ENCODE data around the gene WWC1.
"Not testable (repeated sequence)": the region's sequence is repeated elsewhere in the genome, so short reads cannot be mapped to it uniquely, and the experiment has no call there.

The WWC1 gene

DNA sequence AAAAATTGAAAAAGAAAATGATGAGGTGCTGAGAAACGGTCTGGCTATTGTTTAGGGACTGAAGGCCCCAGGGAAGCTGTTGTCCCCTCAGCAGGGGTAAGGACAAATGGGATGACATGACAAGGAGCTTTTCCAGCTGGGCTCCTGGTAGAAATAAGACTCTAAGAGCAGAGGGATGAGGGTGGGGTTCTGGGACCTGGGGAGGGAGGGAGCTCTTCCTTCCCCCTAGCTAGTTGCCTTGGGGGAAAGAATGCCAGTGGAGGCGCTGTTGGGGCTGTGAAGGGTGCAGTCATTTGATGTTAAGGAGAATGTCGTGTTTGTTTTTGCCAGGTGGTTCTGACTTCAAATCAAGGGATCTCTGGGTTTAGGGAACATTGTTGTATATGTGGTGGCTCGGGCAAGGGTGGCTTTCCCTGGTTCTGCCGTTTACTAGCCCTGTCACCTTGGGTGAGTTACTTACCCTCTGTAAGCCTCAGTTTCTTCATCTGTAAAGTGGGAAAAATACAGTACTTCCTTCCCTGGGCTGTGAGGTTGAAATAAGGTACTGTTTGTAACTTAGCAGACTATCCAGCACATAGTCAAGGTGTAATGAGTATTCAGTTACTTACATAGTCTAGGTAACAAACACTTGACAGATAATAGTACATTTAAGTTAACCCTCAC is 47.8 kb downstream of the WWC1 start:
- DNase-seq = no peak

DNA sequence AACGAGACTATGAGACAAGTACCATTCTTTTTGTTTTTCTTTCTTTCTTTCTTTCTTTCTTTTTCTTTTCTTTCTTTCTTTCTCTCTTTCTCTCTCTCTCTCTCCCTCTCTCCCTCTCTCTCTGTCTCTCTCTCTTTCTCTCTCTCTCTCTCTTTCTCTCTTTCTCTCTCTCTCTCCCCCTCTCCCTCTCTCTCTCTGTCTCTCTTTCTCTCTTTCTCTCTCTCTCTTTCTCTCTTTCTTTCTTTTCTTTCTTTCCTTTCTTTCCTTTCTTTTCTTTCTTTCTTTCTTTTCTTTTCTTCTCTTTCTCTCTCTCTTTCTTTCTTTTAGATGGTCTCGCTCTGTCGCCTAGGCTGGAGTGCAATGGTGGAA is 48.3 kb downstream of the WWC1 start:
- not testable (repeated sequence) for DNase-seq

DNA sequence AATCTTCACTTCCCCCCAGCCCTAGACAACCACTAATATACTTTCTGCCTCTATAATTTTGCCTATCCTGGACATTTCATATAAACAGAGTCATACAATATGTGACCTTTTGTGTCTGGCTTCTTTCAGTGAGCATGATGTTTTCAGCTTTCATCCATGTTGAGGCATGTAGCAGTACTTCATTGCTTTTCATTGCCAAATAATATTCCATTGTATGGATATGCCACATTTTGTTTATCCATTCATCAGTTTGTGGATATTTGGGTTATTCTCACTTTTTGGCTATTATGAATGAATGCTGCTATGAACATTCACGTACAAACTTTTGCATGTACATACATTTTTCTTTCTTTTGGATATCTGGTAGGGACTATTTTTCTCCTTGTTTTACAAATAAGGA is 49.0 kb downstream of the WWC1 start:
- DNase-seq = no peak

DNA sequence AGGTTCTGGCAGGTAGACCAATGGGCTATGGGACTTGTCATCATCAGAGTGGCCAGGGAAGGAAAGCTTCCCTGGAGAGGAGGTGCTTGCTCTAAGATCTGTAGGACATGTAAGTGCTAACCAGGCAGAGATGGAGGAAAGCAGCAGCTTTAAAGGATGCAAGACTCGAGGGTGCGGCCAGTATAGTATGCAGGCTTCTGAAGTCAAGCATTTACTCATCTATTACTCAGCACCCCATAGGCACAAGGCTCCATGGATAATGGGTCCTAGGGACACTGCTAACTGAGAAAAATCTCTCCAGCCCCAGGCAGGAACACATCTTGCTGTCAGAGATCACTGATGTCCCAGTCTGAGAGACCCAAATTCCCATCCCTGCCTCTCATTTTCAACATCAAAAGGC is 49.7 kb downstream of the WWC1 start:
- DNase-seq = no peak

DNA sequence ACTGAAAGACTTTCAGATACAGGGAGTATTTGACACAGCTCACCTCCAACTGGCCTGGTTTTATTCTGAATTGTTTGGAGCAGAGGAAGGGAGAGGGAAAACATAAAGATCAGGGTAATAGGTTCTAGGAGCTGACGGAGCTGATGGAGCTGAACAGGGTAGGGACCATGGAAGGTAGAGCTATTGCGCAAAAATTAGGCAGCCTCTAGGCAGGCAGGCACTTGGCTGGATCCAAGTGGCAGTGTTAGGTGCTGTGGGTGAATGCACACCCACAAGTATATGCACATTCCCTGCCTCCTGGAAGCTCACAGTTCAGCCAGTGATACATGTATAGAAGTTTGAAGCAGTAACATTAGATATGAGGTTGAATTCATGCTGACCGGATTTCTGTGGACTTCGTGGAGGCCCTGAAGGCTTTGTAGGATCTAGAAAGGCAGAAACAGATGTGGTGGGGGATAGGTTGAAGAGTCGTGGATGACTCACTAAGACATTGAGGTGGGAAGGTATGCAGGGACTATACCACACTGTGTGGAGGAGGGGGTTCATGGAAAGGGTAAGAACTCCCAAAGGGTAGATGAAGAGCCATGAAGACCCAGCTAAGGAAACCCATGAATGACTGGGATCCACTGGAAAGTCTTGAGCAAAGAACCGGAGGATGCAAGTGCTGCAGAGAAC is 50.8 kb downstream of the WWC1 start:
- DNase-seq = no peak

DNA sequence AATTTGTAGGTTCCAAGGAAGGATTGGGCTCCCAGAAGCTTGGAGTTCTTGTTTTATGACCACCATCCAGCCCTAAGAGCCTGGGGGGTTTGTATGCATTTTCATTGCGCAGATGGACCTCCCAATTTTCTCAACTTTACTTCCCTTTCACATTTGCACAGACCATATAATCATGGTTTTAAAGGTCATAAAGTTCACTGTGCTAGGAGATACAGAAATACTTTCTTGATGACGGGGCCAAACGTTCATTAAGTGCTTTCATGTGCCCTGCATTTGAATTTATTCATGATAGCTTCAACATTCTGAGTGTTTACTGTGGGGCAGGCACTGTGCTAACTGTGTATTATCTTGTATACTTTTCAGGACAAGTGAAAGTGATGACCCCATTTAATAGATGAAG is 51.5 kb downstream of the WWC1 start:
- no peak for DNase-seq

DNA sequence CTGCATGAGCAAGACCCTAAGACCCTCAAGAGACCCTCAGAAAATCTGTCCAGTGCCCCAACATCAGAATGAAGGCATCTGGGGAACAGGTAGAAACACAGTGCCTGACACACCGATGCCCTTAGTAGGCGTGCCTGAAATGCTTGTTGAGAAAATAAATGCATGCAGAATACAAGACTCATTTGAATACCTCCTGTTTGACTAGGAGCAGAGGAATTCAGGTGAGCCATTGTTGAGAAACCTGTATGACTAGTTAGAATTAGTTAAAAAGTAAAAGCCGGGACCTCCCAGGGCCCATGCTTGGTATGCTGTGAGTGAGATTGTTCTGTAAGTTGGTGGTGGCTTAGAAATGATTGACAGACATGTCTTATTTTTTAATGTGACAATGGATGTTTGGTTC is 55.0 kb downstream of the WWC1 start:
- DNase-seq = no peak

DNA sequence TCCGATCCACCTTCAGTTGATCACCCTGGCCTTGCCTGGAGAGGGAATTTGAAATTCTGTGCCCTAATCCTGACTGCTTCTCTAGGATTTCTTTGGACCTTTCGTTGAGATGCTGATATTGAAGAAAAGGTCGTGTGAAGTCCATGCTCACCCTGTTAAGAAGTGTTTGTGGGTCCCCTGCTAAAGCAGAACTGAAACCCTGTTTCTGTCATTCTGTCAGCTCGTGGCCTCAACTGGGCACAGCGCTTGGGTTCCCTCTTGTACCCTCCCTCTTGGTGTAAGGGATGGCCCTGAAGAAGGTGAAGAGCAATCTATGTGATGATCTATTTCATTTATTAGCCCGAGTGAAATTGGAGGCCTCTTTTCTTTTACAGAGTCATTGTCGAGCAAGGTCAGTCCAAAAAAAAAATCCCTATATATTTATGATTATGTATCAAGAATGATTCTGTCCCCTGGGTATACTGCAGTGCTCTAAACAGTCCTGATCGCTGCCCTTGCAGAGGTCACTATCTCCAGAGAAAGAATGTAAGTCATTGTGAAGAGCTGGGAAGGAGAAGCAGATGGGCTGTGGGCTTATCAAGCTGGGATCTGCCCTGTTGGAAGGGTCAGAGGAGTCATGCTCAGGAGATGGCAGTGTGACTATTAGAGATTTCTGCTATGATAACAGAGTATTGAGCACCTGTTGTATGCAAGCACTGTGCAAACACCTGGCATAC is 56.1 kb downstream of the WWC1 start:
- no peak for DNase-seq

DNA sequence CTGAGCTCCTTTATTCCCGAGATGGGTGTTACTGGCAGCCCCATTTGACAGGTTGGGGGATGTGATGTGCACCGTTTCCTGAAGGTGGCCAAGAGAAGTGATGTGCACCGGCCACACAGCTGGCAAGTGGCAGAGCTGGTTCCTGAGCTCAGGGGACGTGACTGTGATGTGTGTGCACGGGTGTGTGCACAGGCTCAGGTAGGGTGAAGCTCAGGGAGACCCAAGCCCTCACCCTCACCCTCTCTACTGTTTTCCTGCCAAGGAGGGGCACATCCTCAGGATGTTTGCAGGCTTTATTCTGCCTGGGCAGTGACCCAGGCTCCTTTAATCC is 56.6 kb downstream of the WWC1 start:
- DNase-seq = no peak

DNA sequence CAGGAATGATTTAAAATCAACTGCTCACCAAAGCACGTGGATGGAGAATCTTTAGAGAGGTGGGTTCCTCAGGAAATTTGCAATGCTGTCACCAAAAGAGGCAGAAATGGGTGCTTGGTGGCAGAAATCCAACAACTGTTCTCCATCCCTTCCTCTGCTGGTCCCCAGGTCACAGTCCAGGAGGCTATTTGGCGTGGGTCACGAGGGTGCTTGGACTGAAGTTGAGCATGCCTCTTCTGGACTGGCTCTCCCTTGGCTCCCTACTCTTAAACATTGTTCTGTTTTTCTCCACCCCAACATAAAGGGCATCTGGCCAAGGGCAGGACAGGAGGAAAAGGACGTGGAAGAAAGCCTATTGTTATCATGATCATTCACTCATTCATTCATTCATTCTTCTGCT is 58.9 kb downstream of the WWC1 start:
- no peak for DNase-seq

DNA sequence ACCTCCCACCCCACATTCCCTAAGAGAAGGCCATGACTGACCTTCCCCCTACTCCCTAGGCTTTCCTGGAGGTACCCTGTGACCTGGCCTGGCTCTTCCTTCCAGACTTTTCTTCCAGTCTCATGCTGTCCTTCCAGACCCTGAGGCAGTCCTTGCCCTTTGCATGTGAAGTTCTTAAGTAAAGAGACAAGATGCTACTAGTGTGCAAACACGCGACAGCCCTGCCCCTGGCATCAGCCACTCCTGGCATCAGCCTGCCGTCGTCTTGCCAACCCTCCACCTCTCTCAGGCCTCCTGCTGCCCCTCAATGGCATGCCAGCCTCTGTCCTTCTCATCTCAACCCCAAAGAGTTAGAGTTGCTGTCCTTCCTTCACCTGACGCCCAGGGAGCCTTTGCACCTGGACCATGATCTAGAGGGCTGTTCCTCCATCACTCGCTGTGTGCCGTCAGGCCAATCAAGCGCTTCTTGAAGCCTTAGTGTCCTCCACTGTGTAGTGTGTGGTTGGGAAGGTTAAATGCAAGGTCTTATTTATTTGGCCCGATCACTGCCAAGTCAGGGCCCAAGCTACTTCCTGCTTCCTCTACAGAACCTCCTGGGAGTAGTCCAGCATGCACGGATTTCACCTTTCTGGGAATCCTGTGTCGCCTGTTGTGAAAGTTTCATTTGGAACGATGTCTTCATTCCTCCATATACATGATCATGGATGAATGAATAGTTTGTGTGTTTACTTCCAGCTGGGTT is 61.9 kb downstream of the WWC1 start:
- no peak for DNase-seq

DNA sequence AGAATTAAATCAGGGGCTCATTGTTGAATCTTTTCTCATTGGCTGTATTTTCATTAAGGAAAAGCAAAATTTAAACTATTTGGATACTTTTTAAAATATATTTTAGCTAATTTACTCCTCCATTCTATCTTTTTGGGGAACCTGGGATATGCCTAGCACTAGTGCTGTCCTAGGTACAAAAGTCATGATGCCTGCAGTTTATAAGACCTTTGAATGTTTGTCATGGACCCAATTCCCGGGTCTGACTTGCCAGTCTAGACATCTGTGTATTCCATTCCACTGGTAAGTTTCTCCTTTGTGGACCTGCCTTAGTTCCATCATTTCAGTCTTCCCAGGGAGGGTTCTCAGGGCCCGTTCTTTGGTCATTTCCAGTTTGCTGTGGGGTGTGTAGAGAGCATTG is 63.0 kb downstream of the WWC1 start:
- no peak for DNase-seq

DNA sequence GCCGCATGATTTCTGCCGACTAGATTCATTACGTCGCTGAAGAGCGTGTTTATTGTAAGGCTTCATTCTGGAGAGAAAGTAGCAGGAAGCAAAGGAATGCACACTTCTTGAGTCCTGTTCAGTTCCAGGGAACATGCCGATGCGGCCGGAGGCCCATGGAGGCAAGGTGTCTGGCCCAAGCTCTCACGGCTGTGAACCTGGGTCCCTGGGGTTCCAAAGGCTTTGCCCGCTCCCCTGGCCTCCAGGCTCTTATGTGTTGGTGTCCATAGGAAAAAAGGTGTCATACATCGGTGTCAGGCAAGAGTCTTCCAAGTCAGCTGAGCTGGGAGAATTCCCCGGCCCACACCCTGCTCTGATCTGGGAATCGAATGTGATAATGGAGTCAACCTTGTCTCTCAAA is 64.7 kb downstream of the WWC1 start:
- no peak for DNase-seq

DNA sequence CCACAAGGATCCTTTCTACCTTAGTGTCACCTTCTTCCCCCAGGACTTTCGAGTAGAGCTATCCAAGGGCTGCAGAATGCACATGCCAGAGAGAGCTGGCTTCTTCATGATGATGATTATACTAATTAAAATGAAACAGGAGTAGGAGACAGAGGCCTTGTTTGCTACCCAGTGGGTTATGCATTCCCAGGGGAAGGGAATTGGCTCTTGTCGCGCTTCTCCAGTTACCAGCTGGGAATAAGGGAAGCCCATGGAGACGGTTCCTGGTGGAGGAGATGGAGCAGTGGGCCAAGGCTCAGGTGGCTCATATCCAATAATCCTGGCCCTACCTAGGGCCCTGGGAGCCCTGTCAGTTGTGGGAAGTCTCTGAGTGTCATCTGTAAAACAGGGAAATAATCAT is 65.1 kb downstream of the WWC1 start:
- DNase-seq = no peak

DNA sequence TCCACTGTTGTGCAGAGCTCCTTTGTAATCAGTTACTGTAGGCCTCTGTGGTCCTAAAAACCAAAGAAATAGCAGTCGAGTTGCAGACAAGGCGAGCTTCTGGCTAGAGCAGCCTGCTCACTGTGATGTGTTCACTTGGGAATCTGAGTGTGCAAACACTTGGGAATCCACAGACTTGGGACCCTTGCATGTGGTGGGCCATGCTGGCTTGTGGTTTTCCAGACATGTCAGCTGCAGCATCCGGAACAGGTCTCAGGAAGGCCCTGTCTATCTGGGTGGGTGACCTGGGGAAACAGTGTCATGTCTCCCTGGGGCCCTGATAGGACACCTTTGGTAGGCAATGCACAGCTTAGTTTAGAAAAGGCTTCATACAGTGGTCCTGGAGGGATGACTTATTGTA is 66.4 kb downstream of the WWC1 start:
- no peak for DNase-seq

DNA sequence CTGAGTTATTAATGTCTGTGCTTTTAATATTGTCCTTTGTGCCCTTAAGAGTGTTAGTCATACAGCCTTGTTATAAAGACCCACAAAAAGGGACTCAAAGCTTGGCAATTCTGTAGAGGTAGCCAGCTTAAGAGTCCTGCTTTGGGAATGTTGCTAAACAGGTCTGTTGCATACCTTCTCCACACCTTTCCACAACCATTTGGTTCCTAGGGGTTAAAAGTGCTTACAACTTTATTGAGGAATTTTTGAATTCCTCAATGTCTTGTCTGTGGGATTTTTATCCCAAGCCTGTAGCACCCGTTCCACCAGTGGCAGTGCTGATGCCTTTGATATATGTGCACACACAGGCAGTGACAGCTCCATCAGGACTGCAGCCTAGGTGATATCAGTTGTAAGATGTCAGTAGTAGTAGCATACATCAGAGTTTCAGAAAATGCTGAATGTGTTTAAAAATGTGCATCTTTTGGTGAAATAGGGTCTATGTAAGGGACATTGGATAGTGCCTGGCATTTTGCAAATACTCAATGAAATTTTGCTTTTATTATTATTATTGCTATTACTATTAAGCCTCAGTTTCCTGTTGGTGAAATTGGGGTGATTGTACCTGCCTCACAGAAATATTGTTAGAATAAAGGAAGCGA is 68.5 kb downstream of the WWC1 start:
- no peak for DNase-seq

DNA sequence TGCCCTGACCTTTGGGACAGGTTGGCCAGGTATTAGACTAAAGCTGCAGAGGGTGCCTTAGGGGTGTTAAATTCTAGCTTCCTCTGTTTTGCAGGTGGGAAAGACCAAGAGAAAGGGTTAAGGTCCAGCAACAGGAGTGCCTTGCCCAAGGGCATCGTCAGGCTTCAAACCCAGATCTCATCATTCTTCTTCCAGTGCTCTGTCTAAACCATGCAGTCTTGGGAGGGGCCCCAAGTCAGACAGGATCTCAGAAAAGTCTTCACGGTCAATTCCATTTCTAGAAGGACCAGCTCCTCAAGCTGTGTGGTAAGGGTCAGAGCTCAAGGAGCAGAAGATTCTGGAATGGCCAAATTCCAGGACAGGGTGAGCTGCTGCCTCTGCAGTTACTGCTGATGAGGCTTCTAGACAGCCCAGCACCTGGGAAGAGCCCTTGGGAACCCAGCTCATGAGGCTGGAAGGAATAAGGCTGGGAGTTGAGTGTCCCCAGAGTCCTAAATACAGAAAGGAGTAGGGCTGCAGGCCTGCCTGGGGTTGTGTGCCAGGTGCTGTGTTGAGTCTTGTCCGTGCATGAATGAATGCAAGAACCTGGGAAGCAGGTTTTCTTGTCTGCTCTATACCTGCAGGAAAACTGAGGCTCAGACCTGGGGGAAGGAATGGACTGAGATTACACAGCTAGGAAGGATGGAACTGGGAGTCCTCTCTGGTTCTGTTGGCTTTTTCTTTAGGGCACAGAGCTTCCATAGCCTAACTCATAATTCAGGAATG is 69.3 kb downstream of the WWC1 start:
- no peak for DNase-seq

DNA sequence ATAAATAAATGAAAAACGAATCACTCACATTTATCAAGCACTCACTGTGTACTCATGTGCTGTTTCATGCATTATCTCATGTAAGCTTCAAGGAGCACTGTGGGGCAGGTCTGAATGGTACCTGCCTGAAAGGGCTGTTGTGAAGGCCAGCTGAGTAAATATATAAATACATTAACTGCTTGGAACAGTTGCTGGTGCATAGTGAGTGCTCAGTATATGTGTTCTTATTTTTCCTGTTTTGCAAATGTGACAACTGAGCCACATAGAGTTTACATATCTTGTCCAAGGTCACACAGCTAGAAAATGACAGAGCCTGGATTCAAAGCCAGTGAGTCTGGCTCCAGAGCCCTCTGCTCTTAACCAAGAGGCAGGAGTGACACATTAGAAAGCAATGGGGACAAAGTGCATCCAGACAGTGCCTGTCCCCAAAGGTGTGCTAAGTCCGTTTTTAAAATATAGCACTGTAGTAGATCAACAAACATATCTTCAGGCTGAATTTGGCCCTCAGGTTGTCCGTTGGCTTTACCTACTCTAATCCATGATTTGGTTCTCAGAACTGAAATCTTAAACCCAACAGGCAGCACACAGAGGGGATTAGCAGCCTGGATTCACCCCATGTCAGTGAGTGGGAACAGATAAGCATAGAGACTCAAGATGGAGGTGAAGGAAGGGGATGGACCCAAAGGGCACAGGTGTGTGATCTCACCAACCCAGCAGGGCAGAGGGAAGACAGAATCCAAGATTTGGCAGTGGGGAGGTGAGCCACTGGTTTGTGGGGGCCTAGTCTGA is 70.8 kb downstream of the WWC1 start:
- no peak for DNase-seq

DNA sequence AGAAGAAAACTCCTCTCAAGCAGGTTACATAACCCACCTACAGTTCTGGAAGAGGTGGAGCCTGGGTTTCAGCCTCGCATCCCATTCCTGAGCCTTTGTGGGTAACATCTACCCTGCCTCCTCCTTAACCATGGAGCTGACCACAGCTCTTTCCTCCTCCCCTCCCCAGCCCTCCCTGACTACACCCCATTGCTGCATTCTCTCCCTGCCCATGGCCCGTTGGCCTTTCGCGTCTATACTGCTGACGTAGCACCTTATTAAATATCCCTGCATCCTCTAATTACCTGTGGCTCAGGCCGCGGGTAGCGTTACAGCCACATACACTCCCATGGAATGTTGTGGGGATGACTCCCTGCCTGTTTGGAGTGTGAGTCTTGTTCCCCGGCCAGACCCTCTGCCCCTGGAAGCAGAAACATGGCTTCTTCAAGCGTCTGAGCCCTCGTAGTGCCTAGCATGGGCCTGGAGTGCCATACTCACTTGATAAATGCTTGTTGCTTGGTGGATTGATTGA is 72.8 kb downstream of the WWC1 start:
- no peak for DNase-seq

DNA sequence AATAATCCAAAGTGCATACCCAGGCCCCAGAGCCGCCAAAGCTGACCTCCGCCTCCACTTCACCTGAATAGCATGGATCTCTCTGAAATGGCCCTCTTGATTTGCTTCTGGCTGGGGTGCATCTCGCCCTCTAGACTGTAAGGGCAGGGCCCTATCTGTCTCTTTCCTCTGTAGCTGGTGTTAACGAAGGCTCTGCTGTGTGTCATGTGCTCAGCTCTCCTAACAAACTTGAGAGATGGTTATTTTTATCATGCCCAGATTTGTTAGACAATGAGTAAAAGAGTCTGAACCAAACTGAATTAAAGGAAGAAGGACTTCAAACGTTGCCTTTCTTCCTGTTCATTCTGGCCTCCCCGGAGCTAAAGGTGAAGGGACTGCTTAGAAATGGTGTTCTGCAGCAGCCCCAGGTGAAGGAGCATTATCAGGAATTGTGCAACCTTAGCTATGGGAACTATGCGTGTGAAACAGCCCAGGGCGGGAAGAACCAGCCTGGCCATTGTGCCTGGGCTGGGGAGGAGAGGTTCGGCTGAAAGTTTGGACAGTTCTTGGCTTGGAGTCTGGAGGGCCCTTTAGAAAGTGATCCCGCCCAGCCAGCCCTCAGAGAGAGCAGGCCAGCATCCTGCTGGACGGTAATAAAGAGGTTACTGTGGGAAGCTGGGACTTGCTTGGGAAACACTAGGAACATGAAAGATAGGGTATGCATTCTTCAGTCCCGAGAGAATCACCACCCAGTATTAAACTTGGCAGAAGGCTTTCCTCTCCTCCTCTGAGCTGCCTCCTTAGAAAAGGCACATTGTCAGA is 73.5 kb downstream of the WWC1 start:
- DNase-seq = no peak
